HEK293 (cell line): ENCODE results near the gene PRKCD.

Experiments
- CTCF ChIA-PET: fragments of 350-600 bp; formaldehyde crosslinking; extraction: SDS; loops from one replicate; lab custom pipeline; 2021; ENCODE audit warnings: antibody characterized with exemption; lab: Yijun Ruan, JAX
- POLR2A ChIA-PET: fragments of 300-600 bp; formaldehyde crosslinking; extraction: SDS; loops from one replicate; lab custom pipeline; 2020; ENCODE audit warnings: antibody characterized with exemption, inconsistent platforms; lab: Yijun Ruan, JAX
- H3K27ac ChIP-seq: fragments of 200-500 bp; sonication (Bioruptor generic); 2 replicates; pipeline ENCODE4 v1.5.1; 2014; ENCODE audit warnings: low read depth, low read length, control low read depth, inconsistent platforms; ENCODE audit errors: extremely low read depth
- H3K36me3 ChIP-seq, 2 experiments: fragments of 200-500 bp in 1 of 2; sonication (Bioruptor generic) in 1 of 2; 1 replicate in 1 of 2; 2 replicates in 1 of 2; pipeline ENCODE4 v1.5.1; 2014 to 2017; ENCODE audit warnings: inconsistent platforms in 2 of 2, low read length in 2 of 2; ENCODE audit not compliant: control insufficient read depth in 2 of 2, insufficient read depth in 1 of 2
- H3K4me1 ChIP-seq: fragments of 200-500 bp; sonication (Bioruptor generic); 2 replicates; pipeline ENCODE4 v1.5.1; 2014; ENCODE audit warnings: mild to moderate bottlenecking, low read length, inconsistent platforms; ENCODE audit not compliant: control insufficient read depth, insufficient read depth
- H3K4me3 ChIP-seq: 2 replicates; pipeline ENCODE4 v1.5.1; 2011; ENCODE audit warnings: low read depth, mild to moderate bottlenecking, control low read depth, low read length, moderate library complexity
- H3K9me3 ChIP-seq: fragments of 200-500 bp; sonication (Bioruptor generic); 2 replicates; pipeline ENCODE4 v1.5.1; 2014; ENCODE audit warnings: low read depth, low read length, inconsistent platforms; ENCODE audit not compliant: control insufficient read depth, insufficient read depth
- MEIS1 ChIP-seq: sonication (generic); formaldehyde crosslinking; IDR thresholded peaks from 2 replicates; pipeline ENCODE4 v1.8.1; 2022; ENCODE audit warnings: missing genetic modification reagents, mild to moderate bottlenecking, borderline replicate concordance
- SP2 ChIP-seq: fragments of 450-650 bp; formaldehyde crosslinking; IDR thresholded peaks from 2 replicates; pipeline ENCODE4 v1.5.1; 2016; ENCODE audit warnings: missing biosample characterization, missing genetic modification characterization
- TSHZ1 ChIP-seq: fragments of 450-650 bp; formaldehyde crosslinking; IDR thresholded peaks from 2 replicates; pipeline ENCODE4 v1.5.1; 2016; ENCODE audit warnings: missing biosample characterization, missing genetic modification characterization, borderline replicate concordance
- ZBTB17 ChIP-seq: fragments of 450-650 bp; formaldehyde crosslinking; IDR thresholded peaks from 2 replicates; pipeline ENCODE4 v1.5.1; 2016; ENCODE audit warnings: missing biosample characterization, missing genetic modification characterization
- ZBTB26 ChIP-seq: fragments of 450-650 bp; formaldehyde crosslinking; optimal IDR thresholded peaks from 2 replicates; pipeline ENCODE3; 2016; ENCODE audit warnings: missing biosample characterization, mild to moderate bottlenecking, missing genetic modification characterization
- ZIC2 ChIP-seq: fragments of 450-650 bp; formaldehyde crosslinking; IDR thresholded peaks from 2 replicates; pipeline ENCODE4 v1.5.1; 2016; ENCODE audit warnings: missing biosample characterization, missing genetic modification characterization
- ZNF174 ChIP-seq: fragments of 450-650 bp; formaldehyde crosslinking; IDR thresholded peaks from 2 replicates; pipeline ENCODE4 v1.5.0; 2017; ENCODE audit warnings: missing biosample characterization, mild to moderate bottlenecking, missing genetic modification characterization
- ZNF2 ChIP-seq: fragments of 450-650 bp; formaldehyde crosslinking; IDR thresholded peaks from 2 replicates; pipeline ENCODE4 v1.5.1; 2016; ENCODE audit warnings: missing biosample characterization, missing genetic modification characterization
- ZNF202 ChIP-seq: fragments of 450-650 bp; formaldehyde crosslinking; IDR thresholded peaks from 2 replicates; pipeline ENCODE4 v1.5.1; 2016; ENCODE audit warnings: missing biosample characterization, missing genetic modification characterization, borderline replicate concordance
- ZNF221 ChIP-seq: fragments of 450-650 bp; formaldehyde crosslinking; IDR thresholded peaks from 2 replicates; pipeline ENCODE4 v1.5.1; 2017; ENCODE audit warnings: missing biosample characterization, missing genetic modification characterization, borderline replicate concordance
- ZNF362 ChIP-seq: fragments of 450-650 bp; formaldehyde crosslinking; IDR thresholded peaks from 2 replicates; pipeline ENCODE4 v1.5.1; 2016; ENCODE audit warnings: missing biosample characterization, missing genetic modification characterization
- ZNF513 ChIP-seq: fragments of 450-650 bp; IDR thresholded peaks from 2 replicates; pipeline ENCODE4 v1.5.1; 2018; ENCODE audit warnings: missing biosample characterization, missing genetic modification characterization
- ZNF76 ChIP-seq: fragments of 450-650 bp; formaldehyde crosslinking; IDR thresholded peaks from 2 replicates; pipeline ENCODE4; 2016; ENCODE audit warnings: low read depth, missing biosample characterization, missing genetic modification characterization, borderline replicate concordance
- ZNF777 ChIP-seq: fragments of 450-650 bp; formaldehyde crosslinking; IDR thresholded peaks from 2 replicates; pipeline ENCODE4 v1.5.1; 2017; ENCODE audit warnings: missing biosample characterization, missing genetic modification characterization, borderline replicate concordance

The PRKCD gene

GRCh38 chr3:53226142-53226840 lies 65.3 kb downstream of the PRKCD start:
- Histone ChIP-seq H3K27ac (no peak overlapping the region), H3K4me3 (no peak overlapping the region), H3K4me1 (no peaks in the 10 kb centered on the region), H3K9me3 (no peaks in the 10 kb centered on the region), H3K36me3 (peaks cover 0 to 94% of the 10 kb centered on the region in 2 experiments; a peak in 2 of 3 replicates)
- POLR2A ChIA-PET: no interaction called here
- CTCF ChIA-PET: interaction anchor here (1.3 kb wide), 1 partner anchor 30 kb away, joined by 3 read pairs; no protein-coding TSS in a partner anchor
- TF ChIP-seq ZNF76 (tag by site-specific recombination) (no peak), ZNF221 (no peak), ZNF174 (tag by site-specific recombination) (no peak), MEIS1 (CRISPR knock-in tag) (no peak), ZBTB26 (no peak), ZIC2 (tag by site-specific recombination) (no peak), SP2 (no peak), ZNF202 (no peak), ZNF362 (tag by site-specific recombination) (no peak), ZNF513 (tag by site-specific recombination) (no peak), TSHZ1 (tag by site-specific recombination) (no peak)
- TF ChIP-seq, all 188 proteins: peak for 0

- Histone ChIP-seq H3K27ac (no peak overlapping the region), H3K36me3 (peaks cover 0 to 100% of the 10 kb centered on the region in 2 experiments; a peak in 2 of 3 replicates), H3K9me3 (no peaks in the 10 kb centered on the region), H3K4me1 (no peaks in the 10 kb centered on the region), H3K4me3 (no peak overlapping the region)
- CTCF ChIA-PET: interaction anchor here (1.3 kb wide), 1 partner anchor 31 kb away, joined by 3 read pairs; no protein-coding TSS in a partner anchor
- TF ChIP-seq ZNF2 (no peak), ZNF777 (tag by site-specific recombination) (no peak), ZBTB17 (no peak)
- POLR2A ChIA-PET: no interaction called here
Measured at GRCh38 chr3:53226841-53227407, 65.9 kb downstream of the PRKCD start.
